Measurements from ENCODE around the gene CAB39.

GRCh38 chr2:230846360-230846759, 133.7 kb downstream of the CAB39 start:
- no peak for TF ChIP-seq CTCF (IDR thresholded peaks at IDR 0.05)
- TF ChIP-seq POLR2A (IDR thresholded peaks at IDR 0.05), result no peak
